GM06990 (cell line): ENCODE results near the gene GAB1.

Experiments
- DNase-seq: peaks from one replicate; pipeline ENCODE4 v3.0.0-alpha.2; 2011; ENCODE audit not compliant: insufficient read length; ENCODE audit errors: extremely low read depth
- H3K27me3 ChIP-seq: replicated peaks from 2 replicates; pipeline ENCODE4 v1.6.0; 2011; ENCODE audit warnings: low read length; ENCODE audit not compliant: control insufficient read depth, insufficient read depth
- H3K36me3 ChIP-seq: 2 replicates; pipeline ENCODE4 v1.5.1; 2011; ENCODE audit warnings: low read length; ENCODE audit not compliant: control insufficient read depth, insufficient read depth
- H3K4me3 ChIP-seq: replicated peaks from 2 replicates; pipeline ENCODE4 v1.5.1; 2011; ENCODE audit warnings: low read depth, mild to moderate bottlenecking, control low read depth, low read length
- TF ChIP-seq, protein P1 (sequence below): IDR thresholded peaks from 2 replicates; pipeline ENCODE4 v1.5.1; 2011; ENCODE audit warnings: low read length, control low read depth, mild to moderate bottlenecking, inconsistent platforms; ENCODE audit not compliant: insufficient read depth, poor library complexity, severe bottlenecking

The GAB1 gene

GRCh38 chr4:143411527-143412419 is 75.1 kb downstream of the GAB1 start:
- H3K36me3 ChIP-seq = no peaks in the 10 kb centered on the region
- no peak overlapping the region for H3K4me3 ChIP-seq
- no peak for DNase-seq
- H3K27me3 ChIP-seq = no peaks in the 10 kb centered on the region
- TF ChIP-seq, protein P1, sequence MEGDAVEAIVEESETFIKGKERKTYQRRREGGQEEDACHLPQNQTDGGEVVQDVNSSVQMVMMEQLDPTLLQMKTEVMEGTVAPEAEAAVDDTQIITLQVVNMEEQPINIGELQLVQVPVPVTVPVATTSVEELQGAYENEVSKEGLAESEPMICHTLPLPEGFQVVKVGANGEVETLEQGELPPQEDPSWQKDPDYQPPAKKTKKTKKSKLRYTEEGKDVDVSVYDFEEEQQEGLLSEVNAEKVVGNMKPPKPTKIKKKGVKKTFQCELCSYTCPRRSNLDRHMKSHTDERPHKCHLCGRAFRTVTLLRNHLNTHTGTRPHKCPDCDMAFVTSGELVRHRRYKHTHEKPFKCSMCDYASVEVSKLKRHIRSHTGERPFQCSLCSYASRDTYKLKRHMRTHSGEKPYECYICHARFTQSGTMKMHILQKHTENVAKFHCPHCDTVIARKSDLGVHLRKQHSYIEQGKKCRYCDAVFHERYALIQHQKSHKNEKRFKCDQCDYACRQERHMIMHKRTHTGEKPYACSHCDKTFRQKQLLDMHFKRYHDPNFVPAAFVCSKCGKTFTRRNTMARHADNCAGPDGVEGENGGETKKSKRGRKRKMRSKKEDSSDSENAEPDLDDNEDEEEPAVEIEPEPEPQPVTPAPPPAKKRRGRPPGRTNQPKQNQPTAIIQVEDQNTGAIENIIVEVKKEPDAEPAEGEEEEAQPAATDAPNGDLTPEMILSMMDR = no peak

DNA sequence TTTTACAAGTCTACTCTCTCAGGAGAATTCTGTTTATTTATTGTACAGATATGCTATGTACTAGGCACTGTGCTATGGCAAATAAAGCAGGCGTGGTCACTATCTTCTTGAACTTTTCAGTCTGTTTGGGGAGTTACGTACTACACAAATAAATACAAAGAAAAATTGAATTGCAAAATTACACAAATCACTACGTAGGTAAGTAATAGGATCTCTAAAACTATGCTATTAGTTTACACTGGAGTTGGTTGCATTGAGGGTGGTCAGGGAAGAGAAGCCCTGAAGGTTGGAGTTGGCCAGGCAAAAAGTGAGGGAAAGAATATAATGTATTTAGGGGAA is 75.7 kb downstream of the GAB1 start:
- DNase-seq = no peak
- H3K4me3 ChIP-seq = no peak overlapping the region
- H3K27me3 ChIP-seq = no peaks in the 10 kb centered on the region
- H3K36me3 ChIP-seq = no peaks in the 10 kb centered on the region
- TF ChIP-seq, protein P1 = no peak

- DNase-seq = peak; percentile 45
- Histone ChIP-seq H3K27me3 (no peaks in the 10 kb centered on the region), H3K36me3 (no peaks in the 10 kb centered on the region), H3K4me3 (no peak overlapping the region)
- TF ChIP-seq, protein P1 = no peak
These were observed 81.2 kb downstream of the GAB1 start for GRCh38 chr4:143417679-143418403.

- Histone ChIP-seq H3K27me3 (no peaks in the 10 kb centered on the region), H3K4me3 (no peak overlapping the region), H3K36me3 (no peaks in the 10 kb centered on the region)
- TF ChIP-seq, protein P1 = no peak
- DNase-seq = no peak
These were observed 83.6 kb downstream of the GAB1 start for GRCh38 chr4:143420227-143420626.

DNA sequence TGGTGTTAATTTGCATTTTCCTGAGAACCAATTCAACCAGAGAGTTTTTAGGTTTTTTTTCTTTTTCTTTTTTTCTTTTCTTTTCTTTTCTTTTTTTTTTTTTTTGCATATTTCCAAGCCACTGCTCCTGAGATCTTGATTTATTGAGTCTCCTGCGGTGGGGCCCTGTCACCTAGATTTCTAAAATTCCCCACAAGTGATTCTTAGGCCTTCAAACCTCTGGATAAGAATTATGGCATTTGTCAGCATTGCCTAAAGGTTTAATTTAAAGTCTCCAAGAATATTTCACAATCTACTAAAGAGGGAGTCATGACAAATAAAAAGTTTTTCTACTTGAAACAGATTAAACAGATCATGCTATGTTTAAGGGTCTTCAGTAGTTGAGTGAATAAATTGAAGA is 84.9 kb downstream of the GAB1 start:
- Histone ChIP-seq H3K36me3 (no peaks in the 10 kb centered on the region), H3K27me3 (no peaks in the 10 kb centered on the region), H3K4me3 (no peak overlapping the region)
- DNase-seq = no peak
- TF ChIP-seq, protein P1 = no peak
